ENCODE results near the gene KCTD6. TPM values are rescaled to one million over a fixed set of nuclear protein-coding genes. Genes with fewer than 3 reads are reported as not detected.

The KCTD6 gene
- total RNA-seq, 3 donors from 2014 or later (not counting 1 experiment from before 2014, with no cell fraction given), result 4.5 to 12.9 (median 7.5) TPM

GRCh38 chr3:58474348-58474911 is 17.5 kb upstream of the KCTD6 start:
- peaks cover 0 to 3% of the 10 kb centered on the region in 2 donors for H3K27me3 Mint-ChIP-seq (ENCODE audit: low read depth in 2 of 2)
- Histone ChIP-seq H3K4me3 (ENCODE audit: low read length) (no peak overlapping the region), H3K27me3 (ENCODE audit: control insufficient read depth, insufficient read depth, low read length) (no peaks in the 10 kb centered on the region), H3K4me1 (ENCODE audit: control insufficient read depth, insufficient read depth, low read length) (peaks cover 37% of the 10 kb centered on the region), H3K36me3 (ENCODE audit: control insufficient read depth, insufficient read depth, low read length) (no peaks in the 10 kb centered on the region), H3K9me3 (ENCODE audit: control insufficient read depth, insufficient read depth, low read length) (no peaks in the 10 kb centered on the region), H3K27ac (ENCODE audit: low read length) (no peak overlapping the region)
- H3K4me3 Mint-ChIP-seq, result no peak overlapping the region
- no peaks in the 10 kb centered on the region for H3K36me3 Mint-ChIP-seq
- H3K27ac Mint-ChIP-seq, result no peak overlapping the region
- no peaks in the 10 kb centered on the region for H3K9me3 Mint-ChIP-seq
- intact Hi-C loops (cut with micrococcal nuclease), result no loop called here
- peaks cover 30 to 35% of the 10 kb centered on the region in 2 donors for H3K4me1 Mint-ChIP-seq
- WGBS (ENCODE audit: insufficient coverage), result no CpG with 5 or more reads among the region's 1 CpG
- TF ChIP-seq, protein P1, sequence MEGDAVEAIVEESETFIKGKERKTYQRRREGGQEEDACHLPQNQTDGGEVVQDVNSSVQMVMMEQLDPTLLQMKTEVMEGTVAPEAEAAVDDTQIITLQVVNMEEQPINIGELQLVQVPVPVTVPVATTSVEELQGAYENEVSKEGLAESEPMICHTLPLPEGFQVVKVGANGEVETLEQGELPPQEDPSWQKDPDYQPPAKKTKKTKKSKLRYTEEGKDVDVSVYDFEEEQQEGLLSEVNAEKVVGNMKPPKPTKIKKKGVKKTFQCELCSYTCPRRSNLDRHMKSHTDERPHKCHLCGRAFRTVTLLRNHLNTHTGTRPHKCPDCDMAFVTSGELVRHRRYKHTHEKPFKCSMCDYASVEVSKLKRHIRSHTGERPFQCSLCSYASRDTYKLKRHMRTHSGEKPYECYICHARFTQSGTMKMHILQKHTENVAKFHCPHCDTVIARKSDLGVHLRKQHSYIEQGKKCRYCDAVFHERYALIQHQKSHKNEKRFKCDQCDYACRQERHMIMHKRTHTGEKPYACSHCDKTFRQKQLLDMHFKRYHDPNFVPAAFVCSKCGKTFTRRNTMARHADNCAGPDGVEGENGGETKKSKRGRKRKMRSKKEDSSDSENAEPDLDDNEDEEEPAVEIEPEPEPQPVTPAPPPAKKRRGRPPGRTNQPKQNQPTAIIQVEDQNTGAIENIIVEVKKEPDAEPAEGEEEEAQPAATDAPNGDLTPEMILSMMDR (IDR thresholded peaks at IDR 0.05), result no peak
- ATAC-seq (no peak), DNase-seq (no peak)

DNA sequence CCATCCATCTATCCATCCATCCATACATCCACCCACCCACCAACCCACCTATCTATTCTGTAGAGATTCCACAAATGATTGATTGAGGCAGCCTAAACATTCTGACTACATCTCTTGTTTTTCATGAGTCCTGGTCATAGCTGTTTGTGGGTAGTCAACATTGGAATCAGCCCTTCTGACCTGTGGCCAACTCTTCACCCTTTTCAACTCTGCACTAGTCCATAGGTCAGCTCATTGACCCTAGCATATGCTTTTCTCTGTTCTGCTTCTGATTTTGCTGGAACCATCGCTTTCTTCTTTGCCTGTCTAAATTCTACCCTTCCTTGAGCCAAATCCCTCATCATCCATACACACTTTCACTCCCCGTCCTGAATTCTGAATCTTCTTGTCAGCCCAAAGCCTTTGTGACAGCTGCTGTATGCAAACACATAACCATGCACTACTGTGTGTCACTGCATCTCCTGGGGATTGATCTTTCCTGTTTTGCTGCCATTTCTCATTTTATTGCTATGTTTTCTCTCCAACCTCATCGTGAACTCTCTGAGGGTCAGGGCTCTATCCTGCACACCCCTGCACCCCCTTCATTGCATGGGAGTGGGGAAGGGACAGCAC is 16.8 kb upstream of the KCTD6 start:
- H3K4me3 Mint-ChIP-seq, result no peak overlapping the region
- TF ChIP-seq, protein P1 (IDR thresholded peaks at IDR 0.05), result no peak
- H3K9me3 ChIP-seq (ENCODE audit: control insufficient read depth, insufficient read depth, low read length), result no peaks in the 10 kb centered on the region
- ATAC-seq, result no peak
- H3K9me3 Mint-ChIP-seq, result no peaks in the 10 kb centered on the region
- DNase-seq, result no peak
- H3K4me3 ChIP-seq (ENCODE audit: low read length), result no peak overlapping the region
- no peaks in the 10 kb centered on the region for H3K36me3 ChIP-seq (ENCODE audit: control insufficient read depth, insufficient read depth, low read length)
- no peak overlapping the region for H3K27ac ChIP-seq (ENCODE audit: low read length)
- 75% methylated on average over 3 of the region's 3 CpGs for WGBS (ENCODE audit: insufficient coverage)
- no peaks in the 10 kb centered on the region for H3K27me3 ChIP-seq (ENCODE audit: control insufficient read depth, insufficient read depth, low read length)
- H3K36me3 Mint-ChIP-seq, result no peaks in the 10 kb centered on the region
- H3K4me1 ChIP-seq (ENCODE audit: control insufficient read depth, insufficient read depth, low read length), result peaks cover 32% of the 10 kb centered on the region
- peaks cover 30 to 35% of the 10 kb centered on the region in 2 donors for H3K4me1 Mint-ChIP-seq
- no peak overlapping the region for H3K27ac Mint-ChIP-seq
- intact Hi-C loops (cut with micrococcal nuclease), result no loop called here
- peaks cover 0 to 3% of the 10 kb centered on the region in 2 donors for H3K27me3 Mint-ChIP-seq (ENCODE audit: low read depth in 2 of 2)

DNA sequence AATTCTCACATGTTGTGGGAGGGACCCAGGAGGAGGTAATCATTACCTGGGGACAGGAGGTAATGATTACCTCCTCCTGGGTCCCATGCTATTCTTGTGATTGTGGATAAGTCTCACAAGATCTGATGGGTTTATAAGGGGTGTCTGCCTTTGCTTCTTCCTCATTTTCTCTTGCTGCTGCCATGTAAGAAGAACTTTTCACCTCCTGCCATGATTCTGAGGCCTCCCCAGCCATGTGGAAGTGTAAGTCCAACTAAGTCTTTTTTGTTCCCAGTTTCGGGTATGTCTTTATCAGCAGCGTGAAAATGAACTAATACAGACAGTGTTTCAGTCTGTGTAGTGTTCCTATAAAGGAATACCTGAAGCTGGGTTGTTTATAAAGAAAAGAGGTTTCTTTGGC is 13.1 kb upstream of the KCTD6 start:
- Mint-ChIP-seq H3K27me3 (ENCODE audit: low read depth in 2 of 2) (peaks cover 12 to 16% of the 10 kb centered on the region in 2 donors), H3K36me3 (no peaks in the 10 kb centered on the region), H3K4me1 (peaks cover under 1 to 12% of the 10 kb centered on the region in 2 donors), H3K27ac (no peak overlapping the region), H3K9me3 (no peaks in the 10 kb centered on the region), H3K4me3 (no peak overlapping the region)
- intact Hi-C loops (cut with micrococcal nuclease), result no loop called here
- ATAC-seq, result no peak
- no peak for DNase-seq
- Histone ChIP-seq H3K4me3 (ENCODE audit: low read length) (no peak overlapping the region), H3K4me1 (ENCODE audit: control insufficient read depth, insufficient read depth, low read length) (peaks cover 3% of the 10 kb centered on the region), H3K27me3 (ENCODE audit: control insufficient read depth, insufficient read depth, low read length) (no peaks in the 10 kb centered on the region), H3K9me3 (ENCODE audit: control insufficient read depth, insufficient read depth, low read length) (no peaks in the 10 kb centered on the region), H3K36me3 (ENCODE audit: control insufficient read depth, insufficient read depth, low read length) (no peaks in the 10 kb centered on the region), H3K27ac (ENCODE audit: low read length) (no peak overlapping the region)
- TF ChIP-seq, protein P1 (IDR thresholded peaks at IDR 0.05), result no peak
- 95% methylated on average over 2 of the region's 2 CpGs for WGBS (ENCODE audit: insufficient coverage)
